ENCODE results near the gene GRK3.
A peak's percentile ranks its signal among the peaks of the same experiment; 100 is the strongest.

GRK3 gene

DNA sequence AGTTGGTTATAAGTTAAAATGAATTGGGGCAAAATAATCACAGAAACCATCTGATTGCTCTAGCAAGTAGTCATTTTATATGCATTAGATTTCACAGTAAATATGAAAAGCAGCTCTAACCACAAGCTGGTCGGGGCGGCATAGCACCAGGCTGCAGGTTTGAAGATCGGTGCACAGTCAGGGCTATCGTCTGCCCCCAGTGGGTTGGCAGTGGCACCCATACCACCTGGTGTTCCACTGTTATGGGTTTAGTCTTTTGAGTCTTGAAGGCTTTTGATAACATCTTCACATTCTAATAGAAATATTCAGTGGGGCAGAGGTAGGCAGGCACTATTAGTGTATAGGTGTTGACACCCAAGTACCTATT, 62.1 kb downstream of the GRK3 start:
- DNase-seq (ENCODE audit: low read depth) = no peak

GRCh38 chr22:25627271-25627852, 62.9 kb downstream of the GRK3 start:
- DNase-seq (ENCODE audit: low read depth) = no peak

DNA sequence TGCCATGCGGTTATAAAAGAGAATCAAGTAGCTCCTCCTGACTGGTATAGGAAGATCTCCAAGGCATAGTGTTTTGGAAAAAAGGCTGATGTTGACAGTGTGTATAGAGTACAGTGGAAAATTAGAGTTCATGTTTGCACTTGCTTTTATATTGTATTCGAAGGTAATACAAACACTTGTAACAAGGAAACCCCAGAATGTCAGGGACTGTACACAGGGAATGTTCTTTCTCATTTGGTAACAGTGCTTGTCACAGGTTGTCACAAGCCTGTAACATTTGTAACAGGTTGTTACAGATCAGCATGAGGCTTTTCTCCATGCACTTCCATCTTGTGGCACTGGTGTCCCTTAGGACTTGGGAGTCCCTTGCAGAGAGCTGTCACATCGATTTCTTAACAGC, 64.0 kb downstream of the GRK3 start:
- no peak for DNase-seq (ENCODE audit: low read depth)

GRCh38 chr22:25629613-25630012, 65.1 kb downstream of the GRK3 start:
- DNase-seq (ENCODE audit: low read depth) = no peak

- peak; percentile 5 for DNase-seq (ENCODE audit: low read depth)
Measured at GRCh38 chr22:25630447-25630846, 66.0 kb downstream of the GRK3 start.

- no peak for DNase-seq (ENCODE audit: low read depth)
Measured at GRCh38 chr22:25636323-25636722, 71.8 kb downstream of the GRK3 start.

DNA sequence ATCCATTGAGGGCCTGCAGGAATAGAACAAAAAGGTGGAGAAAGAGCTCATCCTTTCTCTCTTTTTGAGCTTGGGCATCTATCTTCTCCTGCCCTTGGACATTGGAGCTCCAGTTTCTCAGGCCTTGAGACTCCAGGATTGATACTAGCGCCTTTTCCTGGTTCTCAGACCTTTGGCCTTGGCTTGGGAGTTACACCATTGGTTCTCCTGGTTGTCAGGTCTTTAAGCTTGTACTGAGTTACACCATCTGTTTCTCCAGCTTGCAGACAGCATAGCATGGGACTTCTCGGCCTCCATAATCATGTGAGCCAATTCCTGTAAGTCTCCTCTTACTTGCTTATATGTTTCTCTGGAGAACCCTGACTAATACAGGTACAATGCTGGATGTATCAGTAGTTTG, 72.6 kb downstream of the GRK3 start:
- DNase-seq (ENCODE audit: low read depth) = no peak

DNA sequence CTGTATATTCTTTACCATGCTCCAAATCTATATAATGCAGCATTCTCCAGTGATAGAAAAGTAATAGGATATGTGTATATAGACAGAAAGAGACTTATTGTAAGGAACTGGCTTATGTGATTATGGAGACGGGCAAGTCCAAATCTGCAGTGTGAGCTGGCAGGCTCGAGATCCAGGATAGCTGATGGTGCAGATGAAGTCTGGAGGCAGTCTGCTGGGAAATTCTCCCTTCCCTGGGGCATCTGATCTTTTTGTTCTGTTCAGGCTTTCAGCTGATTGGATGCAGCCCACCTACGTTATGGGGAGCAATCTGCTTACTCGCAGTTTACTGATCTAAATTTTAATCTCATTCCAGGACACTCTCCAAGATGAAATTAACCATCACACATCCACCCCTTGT, 73.2 kb downstream of the GRK3 start:
- no peak for DNase-seq (ENCODE audit: low read depth)

DNA sequence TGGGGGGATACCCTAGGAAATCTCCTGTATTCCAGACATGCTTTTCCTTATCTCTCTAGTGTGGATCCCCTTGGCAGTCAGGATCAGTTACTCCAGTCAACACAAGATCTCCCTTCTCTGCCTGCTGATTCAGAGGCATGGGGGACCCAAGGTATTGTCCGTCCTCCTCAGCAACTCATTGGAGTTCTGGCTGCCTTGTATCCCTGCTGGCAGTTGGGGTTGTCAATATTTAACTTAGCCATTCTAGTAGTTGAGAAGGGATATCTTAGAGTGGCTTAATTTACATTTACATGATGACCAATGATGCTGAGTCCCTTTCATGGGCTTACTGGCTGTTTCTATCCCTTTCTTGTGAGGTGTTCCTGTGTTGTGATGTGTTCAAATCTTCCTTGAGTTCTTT, 74.2 kb downstream of the GRK3 start:
- no peak for DNase-seq (ENCODE audit: low read depth)

- DNase-seq (ENCODE audit: low read depth) = no peak
Measured at GRCh38 chr22:25641650-25642049, 77.2 kb downstream of the GRK3 start.

- no peak for DNase-seq (ENCODE audit: low read depth)
Measured at GRCh38 chr22:25643232-25644000, 78.9 kb downstream of the GRK3 start.

- DNase-seq (ENCODE audit: low read depth) = no peak
Measured at GRCh38 chr22:25644122-25644521, 79.6 kb downstream of the GRK3 start.

DNA sequence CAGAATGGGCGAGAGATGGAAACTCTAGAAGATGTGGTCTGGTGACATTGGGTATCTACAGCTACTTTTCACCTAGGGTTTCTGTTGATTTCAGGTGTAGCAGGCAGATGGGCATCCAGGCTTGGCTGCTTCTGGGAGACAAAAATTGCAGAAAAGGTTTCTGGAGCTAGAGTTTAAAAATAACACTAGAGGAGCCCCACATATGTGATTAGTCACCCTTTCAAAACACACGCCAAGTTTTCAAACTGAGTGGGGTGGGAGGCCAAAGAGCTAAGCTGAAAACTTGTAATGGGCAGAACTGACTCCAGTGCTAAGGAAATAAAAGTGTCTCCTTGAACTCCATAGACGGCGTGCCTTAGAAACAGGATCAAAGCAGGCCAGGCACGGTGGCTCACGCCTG, 80.8 kb downstream of the GRK3 start:
- DNase-seq (ENCODE audit: low read depth) = no peak

DNA sequence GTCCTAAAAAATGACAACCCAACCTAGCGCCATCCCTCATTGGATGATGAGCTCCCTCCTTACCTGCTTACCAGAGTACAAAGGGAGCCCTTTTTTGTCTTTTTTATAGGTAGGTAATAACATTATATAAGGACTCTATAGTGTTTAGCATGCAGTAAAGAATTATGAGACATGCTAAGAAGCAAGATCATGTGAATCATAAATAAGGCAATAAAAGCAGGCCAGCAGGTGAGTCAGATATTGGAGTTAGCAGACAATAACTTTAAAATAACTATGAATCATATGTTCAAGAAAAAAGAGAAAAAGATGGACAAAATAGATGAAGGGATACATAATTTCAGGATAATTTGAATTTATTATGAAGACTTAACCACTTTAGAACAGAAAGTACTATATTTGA, 81.5 kb downstream of the GRK3 start:
- no peak for DNase-seq (ENCODE audit: low read depth)

GRCh38 chr22:25650833-25651232, 86.4 kb downstream of the GRK3 start:
- DNase-seq (ENCODE audit: low read depth) = no peak

GRCh38 chr22:25651332-25652085, 87.0 kb downstream of the GRK3 start:
- no peak for DNase-seq (ENCODE audit: low read depth)

DNA sequence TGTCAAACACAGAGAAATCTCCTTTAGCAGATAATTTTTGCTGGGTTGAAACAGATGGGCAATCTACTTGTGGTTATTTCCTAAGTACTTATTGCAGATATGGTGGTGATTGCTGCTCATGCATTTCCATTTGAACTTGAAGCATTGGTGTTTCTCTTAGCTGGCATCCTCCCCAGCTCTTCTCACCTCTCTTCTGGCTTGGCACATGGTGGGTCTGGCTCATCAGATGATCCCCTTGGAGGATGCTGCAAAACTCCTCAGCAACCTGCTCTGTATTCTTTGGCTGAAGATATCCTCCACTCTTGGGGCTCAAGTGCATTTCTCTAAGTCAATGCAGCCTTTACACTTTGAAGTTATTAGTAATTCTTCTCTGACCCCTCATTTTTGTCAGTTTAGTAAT, 90.2 kb downstream of the GRK3 start:
- DNase-seq (ENCODE audit: low read depth) = no peak

GRCh38 chr22:25655371-25655935, 91.0 kb downstream of the GRK3 start:
- no peak for DNase-seq (ENCODE audit: low read depth)

DNA sequence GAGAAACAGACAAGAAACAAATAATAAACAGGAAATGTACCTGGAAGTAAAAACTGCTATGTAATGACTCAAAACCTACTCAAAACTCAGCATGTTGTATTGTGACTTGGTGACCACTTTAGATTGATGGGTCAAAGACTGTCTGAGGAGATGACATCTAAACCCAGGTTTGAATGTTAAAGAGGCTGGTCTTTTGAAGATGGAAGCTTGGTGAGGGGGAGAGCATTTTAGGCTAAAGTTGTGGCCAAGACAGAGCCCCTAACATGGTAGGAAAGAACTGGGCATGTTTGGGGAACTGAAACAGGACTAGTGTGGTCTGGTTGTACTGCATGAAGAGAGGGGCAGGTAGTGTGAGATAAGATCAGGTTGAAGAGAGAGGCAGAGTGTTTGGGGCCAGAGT, 92.2 kb downstream of the GRK3 start:
- DNase-seq (ENCODE audit: low read depth) = no peak

DNA sequence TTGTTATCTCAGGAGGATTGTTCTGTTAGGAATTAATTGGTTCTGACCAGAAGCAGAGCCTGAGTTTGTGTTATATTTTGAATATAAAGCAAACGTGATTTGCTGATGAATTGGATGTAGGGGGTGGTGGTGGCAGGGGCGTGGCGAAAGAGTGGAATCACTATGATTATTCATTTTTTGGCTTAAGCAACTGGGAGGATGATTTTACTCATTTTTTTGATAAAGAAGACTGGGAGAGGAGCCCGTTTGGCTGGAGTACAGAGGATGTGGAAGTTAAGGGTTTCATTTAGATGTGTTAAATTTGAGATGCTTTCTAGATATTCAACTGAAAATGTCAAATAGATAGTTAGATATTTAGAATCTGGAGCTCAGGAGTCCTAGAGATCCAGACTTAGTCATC, 94.2 kb downstream of the GRK3 start:
- no peak for DNase-seq (ENCODE audit: low read depth)

GRCh38 chr22:25659413-25659812, 94.9 kb downstream of the GRK3 start:
- DNase-seq (ENCODE audit: low read depth) = no peak

DNA sequence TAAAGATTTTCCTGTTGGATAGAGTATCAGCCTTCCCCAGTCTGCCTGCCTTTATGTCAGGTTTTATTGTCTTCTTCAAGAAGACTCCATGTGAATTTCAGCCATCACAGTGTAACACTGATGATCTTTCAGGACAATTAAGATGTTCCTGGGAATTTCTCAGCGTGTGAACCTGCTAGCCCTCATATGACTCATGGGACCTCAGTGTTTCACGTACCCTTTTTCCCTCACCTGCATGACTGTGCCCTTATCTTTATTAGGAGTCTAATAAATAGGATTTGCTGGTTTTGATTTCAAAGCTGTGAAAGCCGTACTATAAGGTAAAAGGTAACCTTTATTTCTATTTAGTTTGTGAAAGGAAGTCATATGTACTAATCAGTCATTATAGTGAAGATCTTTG, 95.9 kb downstream of the GRK3 start:
- DNase-seq (ENCODE audit: low read depth) = no peak

DNA sequence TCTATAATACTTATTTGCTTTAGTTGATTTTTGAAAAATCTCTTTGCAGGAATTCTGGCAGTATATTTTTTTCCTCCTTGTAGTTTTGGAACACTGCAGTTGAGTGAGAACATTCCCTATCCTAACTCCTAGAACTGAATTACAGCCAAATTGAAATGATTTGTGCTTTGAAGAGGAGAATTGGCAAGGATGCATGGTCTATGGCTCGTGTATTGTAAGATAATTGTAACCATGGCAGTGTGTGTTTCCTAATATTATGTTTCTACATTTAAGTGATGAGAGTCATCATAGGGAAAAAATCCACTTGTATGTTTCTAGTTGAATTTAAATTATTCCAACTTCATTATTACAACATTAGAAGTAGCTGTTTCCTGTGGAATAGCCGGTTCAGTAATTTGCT, 96.6 kb downstream of the GRK3 start:
- DNase-seq (ENCODE audit: low read depth) = no peak
